Right ventricle myocardium superior (tissue), 1 donor: ENCODE measurements around the gene ACVRL1. TPM values are rescaled to one million over a fixed set of nuclear protein-coding genes. Genes with fewer than 3 reads are reported as not detected.

Experiments used
- ATAC-seq: fragments of 200-7000 bp; cut with Tn5 transposase; one replicate; pipeline ENCODE4 v1.9.1; 2020; ENCODE audit warnings: mild to moderate bottlenecking; ENCODE audit not compliant: poor library complexity
- DNase-seq: peaks from one replicate; pipeline ENCODE4 v3.0.0-alpha.2; 2020
- intact Hi-C: fragments of 100-400 bp; cut with DNase I; formaldehyde crosslinking; loops from one replicate; pipeline ENCODE4 v1.11.2; 2022
- total RNA-seq: library from RNA; stranded (reverse); fragmentation: NEBNext Ultra II Directional; extraction: Animal tissue kit (Norgen Biotek cat#: 25700); gene quantifications from one replicate; pipeline ENCODE4 v1.2.1, GENCODE V29; 2021
- donor health status: DM: no; HTN: yes; CAD: no; lungs with severe emphysema.

The ACVRL1 gene
- total RNA-seq, 1 donor from 2014 or later, result 35.1 TPM

GRCh38 chr12:51950682-51951198 is 43.4 kb downstream of the ACVRL1 start:
- no peak for ATAC-seq
- no peak for DNase-seq
- intact Hi-C loops, result no loop called here

- DNase-seq (peak; percentile 96), ATAC-seq (peak; percentile 93)
- intact Hi-C loops, result no loop called here
Measured at GRCh38 chr12:51951199-51951842, 44.0 kb downstream of the ACVRL1 start, which contains the start of gene ACVR1B. Gene ACVR1B (plus strand): TSS chr12:51951699. CDS start chr12:51951744, 45 bp downstream.

DNA sequence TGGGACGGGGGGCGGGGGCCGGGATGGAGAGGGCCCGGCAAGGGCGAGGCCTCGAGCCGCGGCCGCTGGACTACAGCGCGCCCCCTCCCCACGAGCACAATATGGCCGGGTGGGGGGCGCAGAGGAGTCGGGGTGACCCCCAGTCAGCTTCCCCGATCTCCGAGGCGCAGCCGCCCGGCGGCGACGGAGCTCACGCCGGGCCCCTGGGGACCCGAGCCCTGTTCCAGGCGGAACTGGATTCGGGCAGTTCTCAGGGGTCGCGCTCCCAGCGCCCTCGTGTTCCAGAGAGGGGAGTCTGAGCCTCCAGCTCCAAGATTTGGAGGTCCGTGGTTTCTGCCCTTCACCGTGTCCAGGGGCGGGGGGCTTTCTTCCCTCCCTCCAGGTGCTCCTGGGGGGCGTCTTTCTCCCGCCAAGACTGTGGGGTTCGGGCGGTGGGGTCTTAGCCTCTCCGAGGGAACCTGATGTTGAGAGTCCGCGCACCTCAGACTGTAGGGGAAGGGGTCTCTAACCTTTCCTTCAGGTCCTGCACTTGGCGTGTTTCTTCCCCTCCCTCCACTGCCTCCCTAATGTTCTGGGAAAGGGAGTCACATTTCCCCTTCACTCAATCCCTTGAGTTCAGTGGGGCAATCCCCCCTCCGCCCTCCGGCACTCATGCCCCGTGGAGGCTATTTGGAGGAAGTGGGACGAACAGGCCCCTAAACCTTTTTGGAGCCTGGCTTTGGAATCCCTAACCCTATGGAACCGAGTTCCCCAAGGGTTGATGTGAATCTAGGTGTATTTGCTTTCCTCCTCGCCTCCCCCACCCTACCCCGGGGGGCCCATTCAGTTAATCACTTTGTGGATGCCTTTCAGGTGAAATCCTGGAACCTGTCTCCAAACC is 44.8 kb downstream of the ACVRL1 start:
- intact Hi-C loops, result no loop called here
- DNase-seq (peak; percentile 61), ATAC-seq (peak; percentile 30)

DNA sequence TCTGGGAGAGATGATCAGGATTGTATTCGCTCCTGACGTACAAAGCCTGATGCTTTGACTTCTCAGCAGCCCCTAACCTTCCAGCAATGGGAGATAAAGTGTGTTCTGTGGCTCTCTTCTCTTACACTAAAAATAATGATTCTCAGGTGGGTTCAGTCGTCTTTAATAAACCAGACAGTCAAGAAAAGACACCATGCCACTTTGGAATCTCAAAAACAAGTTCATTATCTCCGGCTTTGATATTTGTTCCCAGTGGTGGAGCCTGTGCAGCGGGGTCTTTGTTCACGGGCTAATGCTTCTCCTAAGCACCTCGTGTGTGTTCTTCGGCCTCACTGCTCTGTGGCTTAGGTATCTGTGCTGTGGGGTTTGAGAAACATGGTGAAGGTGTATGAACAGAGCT is 45.8 kb downstream of the ACVRL1 start:
- ATAC-seq (no peak), DNase-seq (no peak)
- intact Hi-C loops, result no loop called here

- intact Hi-C loops, result no loop called here
- ATAC-seq, result no peak
- no peak for DNase-seq
Measured at GRCh38 chr12:51953864-51954263, 46.6 kb downstream of the ACVRL1 start.

GRCh38 chr12:51954561-51955361 is 47.5 kb downstream of the ACVRL1 start:
- ATAC-seq, result no peak
- no peak for DNase-seq
- intact Hi-C loops, result no loop called here

GRCh38 chr12:51955702-51956101 is 48.4 kb downstream of the ACVRL1 start:
- intact Hi-C loops, result no loop called here
- DNase-seq, result no peak
- ATAC-seq, result no peak

- no peak for DNase-seq
- no peak for ATAC-seq
- intact Hi-C loops, result no loop called here
Measured at GRCh38 chr12:51958542-51958941, 51.2 kb downstream of the ACVRL1 start.

- peak; percentile 50 for ATAC-seq
- no peak for DNase-seq
- intact Hi-C loops, result no loop called here
Measured at GRCh38 chr12:51959211-51959610, 51.9 kb downstream of the ACVRL1 start.

GRCh38 chr12:51959921-51960320 is 52.6 kb downstream of the ACVRL1 start:
- intact Hi-C loops, result no loop called here
- no peak for ATAC-seq
- DNase-seq, result no peak

DNA sequence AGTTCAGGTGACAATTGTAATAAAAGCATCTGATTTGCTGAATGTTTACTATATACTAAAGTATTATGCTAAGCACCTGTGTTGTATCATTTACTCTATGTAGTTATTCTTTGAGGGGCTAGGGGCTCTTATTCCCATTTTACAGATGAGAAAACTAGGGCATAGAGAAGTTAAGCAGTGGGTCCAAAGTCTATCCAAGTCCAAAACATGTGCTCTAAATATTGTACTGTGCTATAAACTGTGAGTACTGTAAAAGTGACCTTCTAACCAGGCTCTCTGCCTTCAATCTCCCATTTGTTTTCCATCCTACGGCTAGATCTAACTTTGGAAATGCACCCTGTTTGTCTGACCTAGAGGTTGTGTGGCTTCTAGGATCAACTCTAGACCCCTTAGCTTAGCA is 53.2 kb downstream of the ACVRL1 start:
- DNase-seq (no peak), ATAC-seq (no peak)
- intact Hi-C loops, result no loop called here

GRCh38 chr12:51960890-51961289 is 53.6 kb downstream of the ACVRL1 start:
- DNase-seq, result no peak
- ATAC-seq, result no peak
- intact Hi-C loops, result no loop called here

DNA sequence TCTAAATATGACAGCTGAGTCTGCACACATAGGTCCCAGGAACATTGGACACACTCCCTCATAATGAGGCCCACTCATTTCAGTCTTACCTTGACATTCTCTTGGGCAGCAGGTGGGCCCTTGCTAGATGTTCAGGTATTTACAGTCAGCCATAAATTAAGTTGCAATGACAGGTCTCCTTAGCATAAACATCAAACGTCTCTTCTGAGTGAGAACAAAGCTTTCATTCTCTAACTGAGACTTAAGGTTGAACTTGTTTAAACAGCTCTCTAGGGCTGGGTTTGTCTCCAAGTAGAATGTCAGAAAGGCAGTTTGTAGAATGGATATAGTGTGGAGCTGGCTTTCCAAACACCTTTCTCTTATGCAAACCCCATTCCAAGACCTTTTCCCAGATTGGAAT is 54.5 kb downstream of the ACVRL1 start:
- no peak for ATAC-seq
- intact Hi-C loops, result no loop called here

GRCh38 chr12:51962737-51963136 is 55.4 kb downstream of the ACVRL1 start:
- DNase-seq (no peak), ATAC-seq (no peak)
- intact Hi-C loops, result no loop called here

More for the DNA sequence above, 54.5 kb downstream of the ACVRL1 start:
- DNase-seq, result no peak

- intact Hi-C loops, result no loop called here
- ATAC-seq (no peak), DNase-seq (no peak)
Measured at GRCh38 chr12:51963477-51963876, 56.2 kb downstream of the ACVRL1 start.

- DNase-seq, result no peak
- intact Hi-C loops, result no loop called here
- ATAC-seq, result no peak
Measured at GRCh38 chr12:51969643-51970042, 62.3 kb downstream of the ACVRL1 start.

DNA sequence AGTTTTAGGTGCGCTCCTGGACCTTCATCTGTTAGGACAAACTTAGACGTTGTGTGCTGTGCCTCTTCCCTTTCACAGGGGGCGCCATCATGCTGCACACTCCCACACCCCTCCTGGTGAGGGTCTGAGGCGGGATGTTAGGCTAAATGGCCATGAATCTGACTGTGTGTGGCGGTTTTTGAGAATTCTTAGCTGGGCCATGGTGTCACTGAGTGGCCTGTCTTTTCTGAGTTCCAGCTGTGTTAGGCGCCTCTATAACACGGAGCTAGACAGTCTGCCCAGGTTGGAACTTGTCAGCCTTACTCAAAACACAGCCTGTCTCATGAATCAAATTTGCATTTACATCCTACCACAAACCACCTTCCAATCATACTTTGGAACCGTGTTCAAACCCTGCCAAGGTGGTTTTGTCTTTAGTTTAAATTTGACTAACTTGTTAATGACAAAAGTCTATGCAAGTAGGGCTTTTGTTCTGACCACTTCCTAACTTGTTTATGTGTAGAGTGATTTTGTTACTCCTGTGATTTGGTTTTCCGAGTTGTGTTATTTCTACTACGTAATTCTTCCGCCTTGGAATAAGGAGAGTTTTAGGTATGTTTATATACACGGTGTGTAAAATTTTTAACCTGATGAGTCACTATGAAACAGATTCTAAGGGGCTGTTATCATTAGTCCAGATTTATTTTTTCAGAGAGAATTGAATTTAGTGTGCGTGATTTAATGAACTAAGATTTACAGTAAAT is 63.8 kb downstream of the ACVRL1 start:
- intact Hi-C loops, result no loop called here
- no peak for ATAC-seq
- no peak for DNase-seq

- intact Hi-C loops, result no loop called here
- no peak for DNase-seq
- no peak for ATAC-seq
Measured at GRCh38 chr12:51971679-51972421, 64.5 kb downstream of the ACVRL1 start.
